Measurements from ENCODE around the gene NFIB.

Gene NFIB

DNA sequence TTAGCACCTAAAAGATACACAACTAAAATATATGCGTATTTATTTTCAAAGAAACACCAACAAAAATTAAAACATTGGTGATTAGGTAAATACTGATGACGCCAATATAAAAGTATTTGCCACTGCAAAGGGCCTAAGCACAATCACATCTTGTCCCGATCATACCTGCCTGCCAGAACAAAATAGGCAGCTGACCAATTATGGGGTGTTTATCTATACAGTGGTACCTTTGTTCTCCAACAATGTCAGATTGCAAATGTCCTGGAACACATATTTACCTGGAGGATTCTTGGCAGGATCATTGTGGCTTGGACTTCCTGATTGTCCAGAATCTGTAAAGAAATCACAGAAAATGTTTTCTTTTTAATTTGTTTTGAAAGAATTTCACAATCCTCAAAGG is 134.5 kb downstream of the NFIB start:
- DNase-seq: no peak

DNA sequence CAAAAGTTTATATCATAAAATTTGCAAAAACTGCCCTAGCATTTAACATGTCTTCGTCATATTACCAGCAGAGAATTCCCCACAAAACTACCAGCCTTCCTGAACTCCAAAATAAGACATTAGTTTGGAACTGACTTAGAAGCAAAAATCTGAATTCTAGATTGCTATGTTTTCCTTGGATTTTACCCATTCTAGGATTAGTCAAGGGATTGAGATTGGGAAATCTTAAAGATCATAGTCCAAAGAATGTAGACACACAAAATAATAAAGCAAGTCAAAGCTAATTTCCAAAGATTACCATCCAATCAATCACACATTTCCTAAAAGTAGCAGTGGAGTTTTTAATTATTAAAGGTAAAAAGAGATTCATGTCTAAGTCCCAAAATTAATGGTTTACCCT is 138.2 kb downstream of the NFIB start:
- no peak for DNase-seq

DNA sequence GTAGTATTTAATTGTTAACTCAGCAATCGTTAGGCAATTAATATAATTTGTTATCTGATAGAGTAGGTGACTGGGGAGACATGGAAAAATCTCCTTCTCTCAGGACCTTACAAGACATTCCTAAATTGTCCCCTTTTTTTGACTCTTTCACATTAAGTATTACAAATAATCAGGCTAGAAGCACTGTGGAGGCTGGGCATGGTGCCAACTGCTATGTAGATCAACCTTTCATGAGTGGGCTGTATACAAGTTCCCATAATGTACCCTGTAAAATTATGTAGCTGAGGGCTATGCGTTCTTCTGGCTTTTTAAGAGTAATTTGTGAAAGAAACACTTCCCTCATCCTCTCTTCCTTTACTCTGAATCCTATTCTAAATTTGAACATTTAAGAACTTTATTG is 140.2 kb downstream of the NFIB start:
- no peak for DNase-seq

DNA sequence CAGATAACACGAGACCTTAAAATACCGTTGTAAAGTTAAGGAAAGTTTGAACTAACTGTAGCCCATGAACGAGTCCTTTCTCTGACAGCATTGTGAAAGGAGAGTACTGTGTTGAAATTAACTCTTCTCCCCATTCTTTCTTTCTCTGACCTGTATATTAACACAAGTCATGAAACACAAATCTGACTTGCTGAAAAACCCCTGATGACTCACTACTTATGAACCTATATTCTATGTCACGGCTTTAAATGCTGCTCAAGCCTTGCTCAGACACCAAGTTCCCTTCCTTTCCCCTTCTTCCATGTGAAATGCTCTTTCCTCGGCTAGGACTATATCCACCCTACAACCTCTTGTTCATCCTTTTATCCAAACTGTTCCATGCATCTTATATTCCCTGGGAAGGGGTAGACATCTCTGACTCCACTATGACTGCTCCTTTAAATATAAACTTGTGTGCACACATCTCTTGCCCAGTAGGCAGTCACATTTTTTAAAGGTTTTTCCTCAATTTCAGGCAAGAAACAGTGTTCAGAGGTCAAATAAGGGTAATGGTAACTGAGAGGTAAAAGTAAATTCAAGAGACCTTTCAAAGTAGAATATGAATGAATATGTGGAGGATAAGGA is 142.9 kb downstream of the NFIB start:
- no peak for DNase-seq

DNA sequence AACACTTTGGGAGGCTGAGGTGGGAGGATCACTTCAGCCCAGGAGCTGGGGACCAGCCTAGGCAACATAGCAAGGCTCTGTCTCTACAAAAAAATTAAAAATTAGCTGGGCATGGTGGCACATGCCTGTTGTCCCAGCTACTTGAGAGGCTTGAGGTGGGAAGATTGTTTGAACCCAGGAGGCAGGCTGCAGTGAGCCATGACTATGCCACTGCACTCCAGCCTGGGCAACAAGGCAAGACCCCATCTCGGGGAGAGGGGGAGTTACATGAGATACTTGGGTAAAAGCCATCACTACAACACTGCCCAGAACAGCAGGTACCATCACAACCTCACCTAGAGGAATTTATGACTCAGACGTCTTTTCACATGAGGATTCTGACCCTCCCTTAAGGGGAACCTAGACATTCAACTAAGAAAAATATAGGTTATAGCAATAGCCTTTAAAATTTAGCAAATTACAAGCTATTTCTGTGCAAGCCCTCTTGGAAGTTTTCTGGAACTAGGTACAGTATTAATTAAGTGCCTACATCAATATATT is 143.5 kb downstream of the NFIB start:
- no peak for DNase-seq

DNA sequence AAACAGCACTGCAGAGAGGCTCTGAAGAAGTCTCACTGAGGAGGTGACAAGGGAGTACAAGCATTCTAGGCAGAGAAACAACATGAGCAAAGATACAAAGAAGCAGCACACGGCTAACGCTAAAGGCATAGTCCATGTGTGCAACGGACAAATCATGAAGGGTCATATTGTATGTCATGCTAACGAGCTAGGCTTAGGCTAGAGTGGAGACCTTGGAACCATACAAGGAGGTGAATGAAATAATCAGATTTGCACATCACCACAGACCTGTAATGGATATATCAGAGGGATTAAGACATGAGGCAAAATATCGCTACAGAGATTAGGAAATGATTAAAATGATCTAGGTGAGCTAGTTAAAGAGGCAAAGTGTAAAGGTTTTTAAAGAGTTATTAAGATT is 145.6 kb downstream of the NFIB start:
- no peak for DNase-seq

DNA sequence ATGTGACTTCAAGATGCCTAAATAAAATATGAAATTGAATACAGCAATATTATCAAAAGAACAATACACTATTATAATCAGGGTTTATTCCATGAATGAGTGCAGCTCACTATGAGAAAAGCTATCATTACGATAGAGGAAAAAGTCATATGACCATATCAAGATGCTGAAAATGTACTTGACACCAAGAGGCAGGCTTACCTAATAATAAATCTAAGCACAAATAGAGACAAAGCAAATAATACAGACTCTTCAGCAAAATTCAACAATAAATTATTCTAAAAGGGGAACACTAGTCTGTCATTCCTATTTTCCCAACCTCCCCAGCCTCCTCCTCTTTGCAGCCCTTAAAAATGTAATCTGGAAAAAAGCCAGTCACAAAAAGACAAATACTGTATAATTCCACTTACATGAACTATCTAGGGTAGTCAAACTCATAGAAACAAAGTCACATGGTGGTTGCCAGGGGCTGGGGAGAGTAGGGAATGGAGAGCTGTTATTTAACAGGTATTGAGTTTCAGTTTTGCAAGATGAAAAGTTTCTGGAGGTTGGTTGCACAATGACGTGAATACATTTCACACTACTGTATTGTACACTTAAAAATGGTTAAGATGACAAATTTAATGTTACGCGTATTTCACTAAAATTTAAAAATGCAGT is 148.4 kb downstream of the NFIB start:
- DNase-seq: no peak

DNA sequence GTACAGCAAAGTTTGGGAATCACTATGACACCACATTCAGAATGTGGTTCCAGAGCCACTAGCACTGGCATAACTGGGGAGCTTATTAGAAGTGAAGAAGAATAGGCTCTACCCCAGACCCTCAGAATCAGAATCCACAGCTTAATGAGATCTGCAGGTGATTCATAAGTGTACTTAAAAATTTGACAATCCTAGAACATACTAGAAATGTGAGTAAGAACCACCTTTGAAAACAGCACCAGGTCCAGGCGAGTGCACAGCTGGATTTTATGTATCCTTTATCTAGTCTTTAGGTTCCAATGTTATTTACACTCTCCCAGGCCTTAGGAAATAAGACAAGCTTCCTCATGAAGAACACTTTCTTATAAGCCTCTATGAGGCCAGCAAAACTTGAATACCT is 149.0 kb downstream of the NFIB start:
- no peak for DNase-seq

DNA sequence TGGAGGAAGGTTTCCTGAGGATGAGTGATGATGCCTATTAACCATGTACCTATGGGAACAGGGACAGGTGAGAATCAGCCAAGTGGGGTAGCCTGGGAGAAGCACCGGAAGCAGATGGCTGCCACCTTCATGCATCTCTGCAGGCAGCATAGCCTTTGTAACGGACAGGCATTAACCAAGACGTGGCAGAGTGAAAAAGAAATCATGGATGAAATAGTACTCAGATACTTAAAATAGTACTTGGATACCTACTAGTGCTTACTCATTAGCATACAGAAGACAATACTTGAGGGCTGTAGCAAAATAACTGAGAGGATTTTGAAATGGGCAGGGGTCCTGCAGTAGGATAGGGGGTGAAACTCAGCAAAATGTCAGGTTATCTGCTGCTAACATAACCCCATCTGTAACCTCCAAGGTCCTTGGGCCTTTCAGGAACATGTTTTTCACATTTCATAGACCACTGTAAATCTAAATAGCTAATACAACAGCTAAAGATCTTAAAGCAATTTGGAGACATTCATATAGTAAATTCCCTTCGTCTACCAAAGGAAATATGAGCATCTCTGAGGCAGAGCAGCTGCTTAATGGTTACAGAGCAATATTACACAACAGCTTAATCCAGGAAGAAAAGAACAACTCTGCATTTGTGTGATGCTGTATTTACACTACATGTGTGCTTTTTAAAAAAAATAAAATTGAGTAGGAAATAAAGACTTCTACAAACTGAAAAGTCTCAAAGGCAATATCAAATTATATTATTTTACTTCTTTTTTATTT is 154.3 kb downstream of the NFIB start:
- no peak for DNase-seq

DNA sequence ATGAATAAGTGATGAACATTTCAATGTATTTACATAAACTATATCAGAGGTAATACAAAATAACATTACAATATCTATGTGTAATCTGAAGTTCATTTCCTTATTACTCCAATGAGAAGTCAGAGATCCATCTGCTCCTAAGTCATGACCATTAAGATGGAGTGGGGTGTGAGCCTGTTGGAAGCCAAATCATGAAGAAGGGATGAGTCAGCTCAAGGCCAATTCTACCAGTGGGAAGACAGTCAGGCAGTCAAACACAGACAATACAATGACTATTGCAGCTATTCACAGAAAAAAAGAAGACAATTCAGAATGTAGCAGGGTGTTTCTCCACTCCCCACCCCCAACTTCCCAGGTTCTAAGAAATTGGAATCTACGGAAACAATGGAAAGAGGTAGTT is 155.0 kb downstream of the NFIB start:
- no peak for DNase-seq

DNA sequence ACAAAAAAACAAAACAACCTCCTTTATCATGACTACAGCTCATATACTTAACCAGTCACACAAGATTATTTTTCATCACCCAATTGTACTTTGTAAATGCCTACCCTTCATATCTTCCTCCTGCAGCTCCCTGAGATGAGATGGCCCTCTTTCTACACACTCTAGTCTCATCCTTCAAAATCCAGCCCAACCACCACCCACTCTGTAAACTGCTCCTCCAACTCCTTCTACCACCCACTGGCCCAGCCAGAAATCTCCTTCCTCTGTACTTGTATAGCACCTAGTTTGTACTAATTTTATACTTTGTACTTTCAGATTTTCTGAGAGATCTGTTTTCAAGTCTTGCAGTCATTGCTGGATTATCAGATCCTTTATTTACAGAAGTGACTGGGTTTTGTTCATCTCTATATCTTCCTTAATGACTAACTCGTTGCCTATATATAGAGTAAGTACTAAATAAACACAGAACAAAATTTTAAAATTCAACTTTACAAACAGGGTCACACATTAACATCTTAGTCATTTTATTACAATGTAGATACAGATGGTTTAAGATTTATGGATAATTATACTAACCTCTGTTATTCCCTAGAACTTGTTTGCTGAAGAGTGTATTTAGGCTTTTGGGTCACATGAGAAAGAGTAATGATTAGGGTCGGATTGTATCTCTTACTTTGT is 155.7 kb downstream of the NFIB start:
- DNase-seq: no peak

DNA sequence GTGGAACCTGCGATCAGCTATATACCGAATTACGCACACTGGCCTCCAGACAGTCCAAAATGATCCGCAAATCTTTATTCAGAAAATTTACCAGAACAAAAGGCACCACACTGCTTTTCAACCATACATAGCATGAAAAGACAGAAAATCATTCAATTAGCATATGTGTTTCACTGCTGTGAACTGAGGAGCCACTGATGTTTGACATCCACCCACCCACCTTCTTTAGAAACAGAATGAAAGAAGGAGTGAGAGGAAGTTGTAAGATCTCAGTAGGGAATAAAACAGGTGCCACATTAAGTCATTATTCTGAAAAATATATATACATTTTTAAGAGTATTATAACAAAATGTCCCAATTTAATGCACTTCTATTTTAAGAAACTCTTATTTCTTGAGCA is 156.8 kb downstream of the NFIB start:
- no peak for DNase-seq

DNA sequence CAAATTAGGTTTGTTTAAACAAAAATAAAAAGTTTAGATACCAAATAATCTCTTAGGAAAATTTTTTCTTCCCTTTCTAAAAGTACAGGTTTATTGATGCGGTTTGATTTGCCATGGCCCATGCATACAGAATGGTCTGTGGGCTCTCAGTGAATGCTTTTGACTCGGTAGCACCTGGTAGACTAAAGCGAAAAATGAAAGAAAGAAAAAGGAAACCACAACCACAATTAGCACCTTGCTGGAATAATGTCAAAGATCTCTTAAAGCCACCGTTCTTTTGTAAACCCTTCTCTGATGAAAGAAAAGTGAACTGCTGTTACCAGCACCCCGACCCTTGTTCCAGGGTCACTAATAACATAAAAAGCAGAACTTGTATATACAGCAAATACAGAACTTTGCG is 157.9 kb downstream of the NFIB start:
- no peak for DNase-seq

DNA sequence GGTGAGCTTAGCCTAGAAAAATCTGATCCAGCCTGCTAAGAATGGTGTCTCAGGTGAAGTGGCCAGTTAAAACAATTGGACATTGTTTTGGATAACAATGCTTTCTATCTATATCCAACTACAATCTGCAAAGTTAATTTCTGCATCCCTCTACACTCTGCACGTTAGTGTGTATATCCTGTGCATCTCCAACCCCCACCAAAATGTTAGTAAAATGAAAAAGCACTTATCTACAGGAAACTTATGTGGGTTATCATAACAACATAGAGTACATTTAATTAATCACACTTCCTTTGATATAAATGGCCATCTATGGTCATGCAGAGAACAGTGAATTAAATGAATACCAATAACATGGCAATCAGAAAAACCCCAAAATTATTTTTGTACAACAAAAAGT is 158.7 kb downstream of the NFIB start:
- DNase-seq: no peak

DNA sequence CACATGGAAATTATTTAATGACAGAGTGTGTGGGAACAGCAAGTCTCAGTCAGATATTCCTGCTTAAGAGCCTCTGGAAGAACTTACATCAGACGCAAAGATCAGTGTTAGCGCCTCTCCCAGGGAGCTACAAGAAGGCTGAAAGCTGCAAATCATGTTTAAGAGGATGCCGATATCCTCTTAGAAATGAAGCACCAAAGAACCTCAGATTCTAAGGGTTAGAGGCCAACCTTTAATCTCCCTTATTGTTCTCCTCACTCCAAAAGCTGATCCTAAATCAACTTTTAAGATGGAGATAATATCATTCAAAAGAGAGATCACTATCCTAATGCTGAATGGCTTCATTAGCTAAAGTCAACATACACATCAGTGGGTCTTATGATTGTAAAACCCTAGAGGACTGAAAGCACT is 160.6 kb downstream of the NFIB start:
- no peak for DNase-seq

DNA sequence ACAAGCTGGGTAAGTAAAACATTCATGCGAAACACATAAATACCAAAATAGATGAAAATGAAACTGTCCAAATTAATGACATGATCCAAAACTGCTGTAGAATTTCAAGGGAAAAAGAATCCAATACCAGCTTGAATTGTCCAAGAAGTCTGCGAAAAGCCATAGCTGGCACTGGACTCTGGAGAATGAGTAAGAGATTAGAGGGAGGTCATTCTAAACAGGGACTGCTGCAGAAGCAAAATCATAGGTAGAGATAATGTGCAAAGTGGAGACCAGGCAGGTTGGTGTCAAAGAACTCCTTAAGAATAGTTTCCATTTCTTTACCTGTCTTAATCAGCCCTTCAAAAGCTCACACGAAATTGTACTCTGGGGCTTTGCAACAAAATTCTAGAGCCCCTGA is 162.5 kb downstream of the NFIB start:
- DNase-seq: no peak

DNA sequence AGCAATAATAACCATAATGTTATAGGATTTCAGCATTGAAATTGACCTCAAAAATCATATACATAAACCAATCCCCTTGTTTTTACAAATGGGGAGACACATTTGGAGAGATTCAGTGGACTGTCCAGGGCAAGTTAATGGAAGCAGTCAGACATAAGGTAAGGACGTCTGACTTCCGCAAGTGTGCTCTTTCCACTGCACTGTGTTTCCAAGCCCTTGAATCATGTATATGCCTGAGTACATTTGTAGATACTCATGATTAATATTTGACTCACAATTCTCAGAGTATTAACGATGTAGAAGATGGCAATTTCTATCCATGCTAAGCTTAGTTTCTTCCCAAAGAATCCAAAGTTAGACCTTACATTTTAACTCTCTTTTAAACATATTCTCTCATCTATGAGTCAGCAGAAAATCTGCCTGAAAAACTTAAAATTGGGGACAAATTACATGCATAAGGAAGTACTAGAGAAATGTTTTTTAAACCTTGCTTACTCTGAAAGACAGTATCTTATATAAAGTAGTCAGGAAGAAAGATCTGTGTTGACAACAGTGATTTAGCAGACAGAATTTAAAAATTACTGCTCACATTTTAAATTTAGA is 165.3 kb downstream of the NFIB start:
- no peak for DNase-seq

DNA sequence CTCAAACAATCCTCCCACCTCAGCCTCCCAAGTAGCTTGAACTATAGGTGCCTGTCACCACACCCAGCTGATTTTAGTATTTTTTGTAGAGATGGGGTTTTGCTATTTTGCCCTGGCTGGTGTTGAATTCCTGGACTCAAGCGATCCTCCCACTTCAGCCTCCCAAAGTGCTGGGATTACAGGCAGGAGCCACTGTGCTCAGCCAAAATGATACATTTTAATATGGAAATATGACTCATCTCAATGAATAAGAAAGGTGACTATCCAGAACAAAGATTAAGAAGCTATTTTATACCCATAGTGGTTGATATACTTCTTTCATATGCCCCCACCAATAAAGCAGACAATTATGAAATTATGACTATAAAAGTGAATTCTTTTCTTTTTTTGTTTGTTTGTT is 166.2 kb downstream of the NFIB start:
- no peak for DNase-seq

DNA sequence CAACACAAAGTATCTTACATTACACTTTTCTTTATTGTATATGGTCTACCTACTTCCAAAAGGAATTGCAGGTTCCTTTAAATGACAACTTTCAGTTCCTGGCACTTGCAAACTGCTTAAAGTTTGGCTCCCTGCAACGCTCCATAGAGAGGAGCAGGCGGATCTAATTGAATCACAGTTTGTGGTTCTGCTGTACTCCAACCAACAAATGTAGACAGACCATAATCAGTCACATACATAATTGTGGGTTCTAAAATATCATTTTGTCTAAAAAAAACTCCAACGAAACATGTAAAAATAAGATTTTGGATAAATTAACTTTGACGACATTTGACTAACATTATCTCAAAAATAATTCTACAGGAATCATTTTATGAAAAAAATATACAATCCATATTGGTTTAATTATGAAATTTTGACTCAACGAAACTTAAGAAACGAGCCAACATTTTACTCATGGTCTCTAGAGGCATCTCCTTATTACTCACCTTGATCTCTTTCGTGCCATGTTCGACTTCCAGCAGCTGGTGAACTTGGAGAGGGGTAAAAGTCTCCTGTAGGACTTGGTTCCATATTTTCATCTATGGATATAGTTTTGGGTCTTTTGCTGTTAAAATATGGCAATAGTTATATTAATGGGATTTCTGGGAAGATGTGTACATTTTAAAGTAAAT is 167.6 kb downstream of the NFIB start:
- DNase-seq: no peak

DNA sequence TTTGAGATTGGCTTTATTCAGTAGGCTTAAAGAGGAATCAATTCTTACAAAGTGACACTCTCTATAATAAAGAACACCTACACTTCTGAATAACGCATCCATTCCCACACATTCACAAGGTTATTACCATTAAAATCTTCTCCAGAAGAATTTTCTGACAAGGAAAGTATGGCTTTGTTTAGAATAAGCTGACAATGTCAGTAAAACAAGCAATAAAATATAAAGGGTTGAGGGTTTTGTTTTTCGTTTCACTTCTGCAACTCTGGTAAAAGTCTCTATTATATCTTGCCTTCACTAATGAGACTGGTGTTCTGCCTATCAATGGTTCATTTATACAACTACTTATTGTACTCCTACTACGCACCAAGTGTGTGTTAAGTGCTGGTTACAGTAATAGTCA is 169.7 kb downstream of the NFIB start:
- no peak for DNase-seq

DNA sequence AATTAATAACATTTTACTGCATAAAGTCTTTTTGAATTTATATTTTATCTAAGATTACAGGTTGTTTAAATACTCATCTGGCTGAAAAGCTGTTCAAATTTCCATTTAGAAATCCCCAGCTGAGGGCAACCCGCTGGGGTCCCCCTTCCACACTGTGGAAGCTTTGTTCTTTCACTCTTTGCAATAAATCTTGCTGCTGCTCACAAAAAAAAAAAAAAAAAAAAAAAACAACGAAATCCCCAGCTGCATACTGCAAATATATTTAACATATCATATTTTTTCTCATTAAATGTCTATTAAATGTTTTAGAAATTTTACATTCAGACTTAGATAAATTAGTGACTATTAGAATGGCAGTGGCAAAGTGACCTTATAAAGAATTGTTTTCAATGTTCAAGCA is 172.2 kb downstream of the NFIB start:
- DNase-seq: no peak

DNA sequence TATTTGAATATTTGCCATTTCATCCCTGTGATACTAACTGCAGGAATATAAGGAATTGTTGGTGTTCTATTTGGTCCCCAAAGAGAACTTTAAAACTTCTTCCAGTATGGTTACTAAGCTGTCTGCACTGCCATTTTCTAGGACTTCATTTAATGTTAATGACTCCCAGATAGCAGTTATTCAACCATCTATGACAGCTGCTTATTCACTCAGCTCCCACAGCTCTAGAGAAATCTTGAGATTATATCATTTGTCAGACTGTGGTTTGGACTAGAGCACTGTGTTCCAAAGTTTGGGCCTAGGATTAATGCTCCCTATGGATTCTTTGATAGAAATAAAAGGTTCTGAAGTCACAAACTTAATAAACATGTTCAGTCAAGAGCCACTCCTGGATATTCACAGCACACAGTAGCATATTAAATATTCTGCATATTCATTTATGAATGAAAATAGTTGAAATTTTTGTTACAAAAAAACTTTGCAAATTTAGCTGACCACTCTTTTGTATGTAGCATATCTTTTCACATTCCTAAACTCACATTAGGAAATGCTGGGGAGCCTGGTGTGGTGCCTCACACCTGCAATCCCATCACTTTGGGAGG is 173.7 kb downstream of the NFIB start:
- DNase-seq: no peak

Data from activated CD4-positive, alpha-beta T cell treated with anti-CD3 and anti-CD28 coated beads, Interleukin-2, amount 50 U/mL, for 1 hour (primary cell).